ENCODE measurements around the gene PSMG3. TPM values are rescaled to one million over a fixed set of nuclear protein-coding genes. Genes with fewer than 3 reads are reported as not detected.

PSMG3 gene
- polyA plus RNA-seq, 2 of the 4 experiments (the other 2 are of a cell fraction) = 75.9 to 89.3 TPM

- POLR2A ChIA-PET = no interaction called here
- no peak overlapping the region for H3K4me2 ChIP-seq
- CTCF ChIA-PET = no interaction called here
- no peaks in the 10 kb centered on the region; the same call in 2 of the 3 replicates for H3K9me3 ChIP-seq
- peaks cover 2% of the 10 kb centered on the region; the same call in 2 of the 3 replicates for H3K4me1 ChIP-seq
- no peak overlapping the region for H3K4me3 ChIP-seq
- no peak for DNase-seq (ENCODE audit: low read depth in 1 of 2, low spot score in 1 of 2)
- FAIRE-seq = no peak
- WGBS (ENCODE audit: missing lambda C conversion rate) = 61% methylated on average over 6 of the region's 8 CpGs
- TF ChIP-seq REST (IDR thresholded peaks at IDR 0.05) (no peak), EHMT2 (IDR thresholded peaks at IDR 0.05; ENCODE audit: low read depth) (no peak), FOXS1 (CRISPR knock-in tag; IDR thresholded peaks at IDR 0.05) (no peak), SMC3 (IDR thresholded peaks at IDR 0.05) (no peak), EP300 (IDR thresholded peaks at IDR 0.05) (no peak), USF2 (IDR thresholded peaks at IDR 0.05) (no peak)
- no peak overlapping the region for H3K27ac ChIP-seq
- no peak for ATAC-seq
Measured at GRCh38 chr7:1616741-1617140, 46.9 kb upstream of the PSMG3 start.

GRCh38 chr7:1611708-1612241 lies 41.9 kb upstream of the PSMG3 start:
- 0 out of 3 replicates have a peak overlapping the region, but pooled peaks have one; percentile 16 for H3K4me2 ChIP-seq
- H3K4me1 ChIP-seq = peaks cover 10% of the 10 kb centered on the region; the same call in 2 of the 3 replicates
- peak; percentile 32 to 70; a peak in 5 of 6 replicates for ATAC-seq
- no peak overlapping the region for H3K27ac ChIP-seq
- H3K4me3 ChIP-seq = no peak overlapping the region
- DNase-seq (ENCODE audit: low read depth in 1 of 2, low spot score in 1 of 2) = peak; percentile 32 to 36
- POLR2A ChIA-PET = interaction anchor here (0.5 kb wide), 1 partner anchor 478 kb away, joined by 3 read pairs; no protein-coding TSS in a partner anchor
- no peak for TF ChIP-seq NPAS2 (CRISPR knock-in tag; IDR thresholded peaks at IDR 0.05; ENCODE audit: borderline replicate concordance)
- TF ChIP-seq EHF (CRISPR knock-in tag; IDR thresholded peaks at IDR 0.05) = no peak
- TF ChIP-seq E2F6 (IDR thresholded peaks at IDR 0.05; ENCODE audit: borderline replicate concordance, low read depth) = no peak
- TF ChIP-seq HEYL (CRISPR knock-in tag; IDR thresholded peaks at IDR 0.05) = no peak
- TF ChIP-seq MAFK (IDR thresholded peaks at IDR 0.05; ENCODE audit: partially characterized antibody) = no peak
- no peak for TF ChIP-seq GATA3 (IDR thresholded peaks at IDR 0.05; ENCODE audit: borderline replicate concordance)
- no peak for TF ChIP-seq HDAC2 (IDR thresholded peaks at IDR 0.05)
- no peak for TF ChIP-seq USF2 (IDR thresholded peaks at IDR 0.05)
- TF ChIP-seq TP53 (CRISPR knock-in tag; IDR thresholded peaks at IDR 0.05) = no peak
- TF ChIP-seq EHMT2 (IDR thresholded peaks at IDR 0.05; ENCODE audit: low read depth) = no peak
- TF ChIP-seq POLR2AphosphoS2 (conservative IDR thresholded peaks at IDR 0.05; ENCODE audit: low read length) = no peak
- TF ChIP-seq CBX2 (IDR thresholded peaks at IDR 0.05; ENCODE audit: borderline replicate concordance, low read depth) = no peak
- no peak for TF ChIP-seq BHLHE40 (IDR thresholded peaks at IDR 0.05; ENCODE audit: low read depth, low read length)
- no peaks in the 10 kb centered on the region for H3K9me3 ChIP-seq
- 37% methylated on average over 10 of the region's 10 CpGs for WGBS (ENCODE audit: missing lambda C conversion rate)
- CTCF ChIA-PET = interaction anchor here (1.0 kb wide), 1 partner anchor 33 kb away, joined by 3 read pairs; no protein-coding TSS in a partner anchor
- no peak for FAIRE-seq
